OCI-LY1 (cell line): ENCODE results near the gene IMMT.

Source experiments
- H2AFZ ChIP-seq: fragments of 200-600 bp; sonication (generic), shearing (Covaris generic); 2 replicates; pipeline ENCODE4 v1.6.0; 2014; ENCODE audit warnings: antibody characterized with exemption, mild to moderate bottlenecking, low read length
- H3F3A ChIP-seq: fragments of 200-600 bp; sonication (generic), shearing (Covaris generic); 2 replicates; pipeline ENCODE4 v1.6.0; 2014; ENCODE audit warnings: mild to moderate bottlenecking, antibody characterized with exemption, low read length, moderate library complexity; ENCODE audit not compliant: insufficient read depth
- H3K27ac ChIP-seq: fragments of 200-600 bp; sonication (generic); 2 replicates; pipeline ENCODE4 v1.5.1; 2014; ENCODE audit warnings: low read length, mixed run types, mild to moderate bottlenecking, low read depth; ENCODE audit not compliant: poor library complexity, severe bottlenecking
- H3K27me3 ChIP-seq: fragments of 200-600 bp; sonication (generic); 2 replicates; pipeline ENCODE4 v1.6.0; 2014; ENCODE audit warnings: antibody characterized with exemption, mild to moderate bottlenecking, low read length, moderate library complexity; ENCODE audit not compliant: insufficient read depth
- H3K36me3 ChIP-seq: fragments of 200-600 bp; sonication (generic); 2 replicates; pipeline ENCODE4 v1.6.1; 2014; ENCODE audit warnings: mild to moderate bottlenecking, antibody characterized with exemption, low read length, moderate library complexity, mixed read lengths; ENCODE audit not compliant: insufficient read depth
- H3K4me1 ChIP-seq: fragments of 200-600 bp; sonication (generic); 2 replicates; pipeline ENCODE4 v1.5.1; 2014; ENCODE audit warnings: mild to moderate bottlenecking, low read length, moderate library complexity; ENCODE audit not compliant: insufficient read depth, severe bottlenecking
- H3K4me2 ChIP-seq: fragments of 200-600 bp; sonication (generic), shearing (Covaris generic); 2 replicates; pipeline ENCODE4 v1.6.1; 2014; ENCODE audit warnings: low read length
- H3K4me3 ChIP-seq: fragments of 200-600 bp; sonication (generic); 2 replicates; pipeline ENCODE4 v1.5.1; 2014; ENCODE audit warnings: low read length, low read depth, mild to moderate bottlenecking, mixed read lengths; ENCODE audit not compliant: poor library complexity, severe bottlenecking
- H3K79me2 ChIP-seq: fragments of 200-600 bp; shearing (Covaris generic); 2 replicates; pipeline ENCODE4 v1.6.1; 2016; ENCODE audit warnings: mixed run types, low read length, mixed read lengths; ENCODE audit not compliant: insufficient read depth
- H3K9ac ChIP-seq: fragments of 200-600 bp; sonication (generic), shearing (Covaris generic); 2 replicates; pipeline ENCODE4 v1.6.1; 2014; ENCODE audit warnings: mild to moderate bottlenecking, low read length, mixed read lengths
- H3K9me2 ChIP-seq: fragments of 200-600 bp; sonication (generic), shearing (Covaris generic); 2 replicates; pipeline ENCODE4 v1.6.1; 2014; ENCODE audit warnings: low read depth, mild to moderate bottlenecking, low read length, mixed read lengths
- H3K9me3 ChIP-seq: fragments of 200-600 bp; shearing (Covaris generic); 2 replicates; pipeline ENCODE4 v1.6.1; 2014; ENCODE audit warnings: low read length, mixed read lengths
- H4K20me1 ChIP-seq: fragments of 200-600 bp; sonication (generic), shearing (Covaris generic); 2 replicates; pipeline ENCODE4 v1.6.0; 2016; ENCODE audit warnings: mild to moderate bottlenecking, low read length; ENCODE audit not compliant: insufficient read depth
- CTCF ChIP-seq: fragments of 200-600 bp; sonication (generic), shearing (Covaris generic); IDR thresholded peaks from 2 replicates; pipeline ENCODE4 v1.5.1; 2017; ENCODE audit warnings: mild to moderate bottlenecking, antibody characterized with exemption, low read length, moderate library complexity, mixed read lengths
- EZH2 ChIP-seq: fragments of 200-600 bp; sonication (generic), shearing (Covaris generic); IDR thresholded peaks from 2 replicates; pipeline ENCODE4 v1.8.0; 2017; ENCODE audit warnings: borderline replicate concordance, mixed run types, mild to moderate bottlenecking, antibody characterized with exemption, low read length, moderate library complexity, mixed read lengths

IMMT gene

GRCh38 chr2:86193901-86194567 lies 1.2 kb downstream of the IMMT start:
- Histone ChIP-seq H3K9ac (peak overlapping the region; percentile 97), H3K79me2 (peaks cover 54% of the 10 kb centered on the region), H3K36me3 (peaks cover 41% of the 10 kb centered on the region), H3K9me2 (no peaks in the 10 kb centered on the region), H3K4me3 (peak overlapping the region; percentile 86), H3K4me2 (peak overlapping the region; percentile 89), H3K27ac (peak overlapping the region; percentile 92), H3K4me1 (peaks cover 51% of the 10 kb centered on the region), H3K9me3 (no peaks in the 10 kb centered on the region), H2AFZ (no peak overlapping the region), H4K20me1 (no peaks in the 10 kb centered on the region; the same call in 1 of the 2 replicates), H3K27me3 (no peaks in the 10 kb centered on the region), H3F3A (0 out of 2 replicates have a peak, but pooled peaks cover 4% of the 10 kb centered on the region)
- TF ChIP-seq CTCF = no peak
- TF ChIP-seq EZH2 = no peak

GRCh38 chr2:86189782-86190416 lies 5.4 kb downstream of the IMMT start:
- no peaks in the 10 kb centered on the region for H3F3A ChIP-seq
- no peak overlapping the region for H3K4me3 ChIP-seq
- no peak for TF ChIP-seq CTCF
- no peak for TF ChIP-seq EZH2
- no peaks in the 10 kb centered on the region for H3K9me2 ChIP-seq
- H3K79me2 ChIP-seq = peaks cover 94% of the 10 kb centered on the region
- no peaks in the 10 kb centered on the region; the same call in 1 of the 2 replicates for H4K20me1 ChIP-seq
- H3K36me3 ChIP-seq = peaks cover 50% of the 10 kb centered on the region
- no peak overlapping the region for H3K4me2 ChIP-seq
- no peak overlapping the region for H2AFZ ChIP-seq
- H3K4me1 ChIP-seq = peaks cover 69% of the 10 kb centered on the region
- H3K9ac ChIP-seq = no peak overlapping the region
- H3K27me3 ChIP-seq = no peaks in the 10 kb centered on the region
- H3K27ac ChIP-seq = no peak overlapping the region
- H3K9me3 ChIP-seq = no peaks in the 10 kb centered on the region

DNA sequence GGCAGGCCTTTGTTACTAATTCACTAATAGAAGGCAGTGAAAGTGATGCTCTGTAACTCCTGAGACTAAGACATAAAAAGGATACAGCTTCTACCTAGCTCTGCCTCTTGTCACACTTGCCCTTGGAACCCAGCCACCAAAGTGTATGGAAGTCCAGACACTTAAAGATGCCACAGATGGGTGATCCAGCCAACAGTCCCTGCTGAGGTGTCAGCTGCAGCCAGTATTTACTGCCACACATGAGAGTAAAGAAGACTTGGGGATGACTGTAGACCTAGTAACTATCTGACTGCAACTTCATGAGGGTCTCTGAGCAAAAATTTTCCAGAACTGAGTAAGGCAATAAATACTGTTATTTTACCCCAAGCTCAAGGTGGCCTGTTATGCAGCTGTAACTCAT lies 8.8 kb downstream of the IMMT start:
- H3F3A ChIP-seq = no peaks in the 10 kb centered on the region
- TF ChIP-seq EZH2 = no peak
- TF ChIP-seq CTCF = no peak
- peak overlapping the region; percentile 73 for H3K27ac ChIP-seq
- peaks cover 99% of the 10 kb centered on the region for H3K79me2 ChIP-seq
- H3K4me3 ChIP-seq = no peak overlapping the region
- no peaks in the 10 kb centered on the region for H3K9me3 ChIP-seq
- H3K4me2 ChIP-seq = peak overlapping the region; percentile 8; the same call in 1 of the 2 replicates
- H3K9ac ChIP-seq = no peak overlapping the region
- H2AFZ ChIP-seq = no peak overlapping the region
- peaks cover 31% of the 10 kb centered on the region for H3K36me3 ChIP-seq
- no peaks in the 10 kb centered on the region for H3K9me2 ChIP-seq
- no peaks in the 10 kb centered on the region for H3K27me3 ChIP-seq
- H3K4me1 ChIP-seq = peaks cover 51% of the 10 kb centered on the region
- no peaks in the 10 kb centered on the region for H4K20me1 ChIP-seq
